Lower lobe of right lung (tissue), 2 donors: ENCODE measurements around the gene PSD2. TPM values are rescaled to one million over a fixed set of nuclear protein-coding genes. Genes with fewer than 3 reads are reported as not detected.

Experiments used
- ATAC-seq, 2 donors: fragments of 200-7000 bp; cut with Tn5 transposase; one replicate each; pipeline ENCODE4 v1.9.1; 2020 to 2022; ENCODE audit warnings: mild to moderate bottlenecking in 2 of 2, moderate library complexity in 2 of 2
- DNase-seq: peaks from one replicate; pipeline ENCODE4 v3.0.0-alpha.2; 2020
- H3K27ac ChIP-seq: fragments of 200-600 bp; one replicate; pipeline ENCODE4 v1.8.0; 2022
- H3K27me3 ChIP-seq: fragments of 200-600 bp; one replicate; pipeline ENCODE4 v1.8.0; 2022; ENCODE audit warnings: low read depth
- H3K36me3 ChIP-seq: fragments of 200-600 bp; one replicate; pipeline ENCODE4 v1.8.0; 2022; ENCODE audit warnings: mild to moderate bottlenecking
- H3K4me1 ChIP-seq: fragments of 200-600 bp; one replicate; pipeline ENCODE4 v1.8.0; 2022
- H3K4me3 ChIP-seq: fragments of 200-600 bp; one replicate; pipeline ENCODE4 v1.8.0; 2022; ENCODE audit warnings: mild to moderate bottlenecking
- H3K9me3 ChIP-seq: fragments of 200-600 bp; one replicate; pipeline ENCODE4 v1.8.0; 2022
- intact Hi-C: fragments of 100-400 bp; cut with DNase I; formaldehyde crosslinking; loops from one replicate; pipeline ENCODE4 v1.11.0; 2022
- total RNA-seq: library from RNA; stranded (reverse); fragmentation: NEBNext Ultra II Directional; extraction: Animal tissue kit (Norgen Biotek cat#: 25700); gene quantifications from one replicate; pipeline ENCODE4 v1.2.1, GENCODE V29; 2021
- TF ChIP-seq, protein P1 (sequence below): fragments of 200-600 bp; IDR thresholded peaks from one replicate; pipeline ENCODE4 v1.8.0; 2022; ENCODE audit warnings: antibody characterized with exemption, mild to moderate bottlenecking
- donor health status: DM: no; HTN: yes; CAD: no; lungs with severe emphysema.

The PSD2 gene
- total RNA-seq, 1 donor from 2014 or later: not detected

DNA sequence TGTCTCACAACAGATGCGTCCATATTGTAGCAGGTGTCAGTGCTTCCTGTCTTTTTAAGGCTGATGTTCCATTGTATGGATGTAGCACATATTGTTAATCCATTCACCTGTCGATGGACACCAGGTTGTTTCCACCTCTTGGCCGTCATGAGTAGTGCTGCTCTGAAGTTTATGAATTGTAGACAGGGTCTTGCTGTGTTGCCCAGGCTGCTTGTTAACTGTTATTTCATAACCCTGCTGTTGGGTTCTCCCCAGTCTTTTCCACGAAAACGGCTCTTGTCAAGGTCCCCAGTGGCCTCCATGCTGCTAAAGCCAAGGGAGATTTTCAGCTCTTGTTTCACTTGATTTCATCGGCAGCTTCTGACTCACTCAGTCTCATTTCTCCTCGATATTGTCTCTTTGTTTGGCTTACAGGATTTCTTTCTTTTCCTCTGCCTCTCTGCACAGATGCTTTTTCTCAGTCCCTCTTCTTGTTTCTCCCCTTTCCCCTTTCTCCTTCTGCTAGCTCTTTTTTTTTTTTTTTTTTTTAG lies 12.1 kb upstream of the PSD2 start:
- no peaks in the 10 kb centered on the region for H3K27me3 ChIP-seq
- no peaks in the 10 kb centered on the region for H3K36me3 ChIP-seq
- TF ChIP-seq, protein P1, sequence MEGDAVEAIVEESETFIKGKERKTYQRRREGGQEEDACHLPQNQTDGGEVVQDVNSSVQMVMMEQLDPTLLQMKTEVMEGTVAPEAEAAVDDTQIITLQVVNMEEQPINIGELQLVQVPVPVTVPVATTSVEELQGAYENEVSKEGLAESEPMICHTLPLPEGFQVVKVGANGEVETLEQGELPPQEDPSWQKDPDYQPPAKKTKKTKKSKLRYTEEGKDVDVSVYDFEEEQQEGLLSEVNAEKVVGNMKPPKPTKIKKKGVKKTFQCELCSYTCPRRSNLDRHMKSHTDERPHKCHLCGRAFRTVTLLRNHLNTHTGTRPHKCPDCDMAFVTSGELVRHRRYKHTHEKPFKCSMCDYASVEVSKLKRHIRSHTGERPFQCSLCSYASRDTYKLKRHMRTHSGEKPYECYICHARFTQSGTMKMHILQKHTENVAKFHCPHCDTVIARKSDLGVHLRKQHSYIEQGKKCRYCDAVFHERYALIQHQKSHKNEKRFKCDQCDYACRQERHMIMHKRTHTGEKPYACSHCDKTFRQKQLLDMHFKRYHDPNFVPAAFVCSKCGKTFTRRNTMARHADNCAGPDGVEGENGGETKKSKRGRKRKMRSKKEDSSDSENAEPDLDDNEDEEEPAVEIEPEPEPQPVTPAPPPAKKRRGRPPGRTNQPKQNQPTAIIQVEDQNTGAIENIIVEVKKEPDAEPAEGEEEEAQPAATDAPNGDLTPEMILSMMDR: no peak
- ATAC-seq: no peak
- H3K9me3 ChIP-seq: no peaks in the 10 kb centered on the region
- DNase-seq: no peak
- H3K4me3 ChIP-seq: no peak overlapping the region
- intact Hi-C loops: no loop called here
- H3K27ac ChIP-seq: no peak overlapping the region
- H3K4me1 ChIP-seq: peaks cover 5% of the 10 kb centered on the region

DNA sequence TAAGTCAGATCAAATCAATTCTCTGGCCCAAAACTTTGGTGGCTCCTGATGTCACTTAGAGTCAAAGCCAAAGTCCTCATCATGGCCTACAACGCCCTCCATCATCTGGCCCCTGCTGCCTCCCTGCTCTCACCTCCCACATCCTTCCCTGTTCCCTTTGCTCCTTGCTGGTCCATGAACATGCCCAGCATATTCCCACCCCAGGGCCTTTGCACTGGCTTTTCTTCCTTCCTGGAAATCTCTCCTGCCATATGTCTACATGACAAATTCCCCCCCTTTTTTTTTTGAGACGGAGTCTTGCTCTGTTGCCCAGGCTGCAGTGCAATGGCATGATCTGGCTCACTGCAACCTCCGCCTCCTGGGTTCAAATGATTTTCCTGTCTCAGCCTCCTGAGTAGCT lies 11.1 kb upstream of the PSD2 start:
- ATAC-seq: no peak
- no peaks in the 10 kb centered on the region for H3K27me3 ChIP-seq
- no peak overlapping the region for H3K4me3 ChIP-seq
- H3K9me3 ChIP-seq: no peaks in the 10 kb centered on the region
- H3K36me3 ChIP-seq: no peaks in the 10 kb centered on the region
- DNase-seq: no peak
- TF ChIP-seq, protein P1: no peak
- intact Hi-C loops: no loop called here
- peaks cover 5% of the 10 kb centered on the region for H3K4me1 ChIP-seq
- no peak overlapping the region for H3K27ac ChIP-seq

DNA sequence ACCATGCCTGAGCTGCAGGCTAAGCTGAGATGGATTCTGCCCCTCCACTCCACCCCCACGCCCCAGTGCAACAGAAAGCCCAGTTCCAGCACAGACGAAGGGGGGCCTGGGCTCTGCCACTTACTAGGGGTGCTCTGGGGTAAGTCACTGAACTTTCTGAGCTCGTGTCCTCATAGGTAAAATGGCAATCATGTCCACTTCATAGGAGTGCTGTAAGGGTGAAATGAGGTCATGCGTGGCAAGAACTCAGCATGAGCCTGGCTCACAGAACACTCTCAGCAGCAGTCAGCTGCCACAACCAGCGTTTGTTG lies 8.4 kb upstream of the PSD2 start:
- Histone ChIP-seq H3K4me3 (peak overlapping the region; percentile 68), H3K36me3 (no peaks in the 10 kb centered on the region), H3K27me3 (no peaks in the 10 kb centered on the region), H3K4me1 (peaks cover 5% of the 10 kb centered on the region), H3K9me3 (no peaks in the 10 kb centered on the region), H3K27ac (no peak overlapping the region)
- ATAC-seq: peak in 1 of 2 donors; percentile 2
- TF ChIP-seq, protein P1: no peak
- intact Hi-C loops: loop anchor here (5.0 kb wide), 1 partner anchor 60 kb away; no protein-coding TSS in a partner anchor
- no peak for DNase-seq

DNA sequence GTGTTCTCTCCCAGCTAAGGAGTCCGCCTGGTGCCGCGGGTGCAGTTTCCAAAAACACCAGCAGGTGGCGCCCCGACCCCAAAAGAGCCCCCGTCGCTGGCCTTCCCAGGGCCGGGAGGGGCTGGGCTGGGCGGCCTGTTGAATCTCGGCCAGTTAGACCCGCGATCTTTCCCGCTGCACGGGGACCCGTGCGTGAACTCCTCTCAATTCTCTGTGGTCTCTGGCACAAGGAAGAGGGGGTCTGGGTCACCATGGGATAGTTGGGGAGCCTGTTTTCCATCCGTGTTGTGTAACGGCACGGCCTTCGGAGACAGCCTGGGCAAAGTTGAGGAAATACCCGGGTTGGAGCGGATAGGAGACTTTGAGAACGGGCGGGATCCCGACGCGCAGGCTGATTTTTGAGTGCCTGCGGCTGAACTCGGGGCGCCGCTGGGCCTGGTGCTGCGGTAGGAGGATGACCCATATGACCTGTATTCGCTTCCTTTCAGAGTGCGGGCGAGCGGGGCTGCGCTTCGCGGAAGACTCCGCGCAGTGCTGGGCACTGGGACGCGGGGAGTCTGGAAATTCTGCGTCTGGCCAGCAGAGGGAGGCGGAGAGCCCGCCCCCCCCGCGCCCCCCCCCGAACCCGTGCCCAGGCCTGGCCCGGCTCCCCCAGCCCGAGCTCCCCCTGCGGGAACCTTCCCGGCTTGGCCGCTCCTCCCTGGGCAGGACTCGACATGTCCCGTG lies 7.9 kb upstream of the PSD2 start:
- H3K27me3 ChIP-seq: no peaks in the 10 kb centered on the region
- peaks cover 5% of the 10 kb centered on the region for H3K4me1 ChIP-seq
- H3K4me3 ChIP-seq: peak overlapping the region; percentile 68
- no peaks in the 10 kb centered on the region for H3K9me3 ChIP-seq
- DNase-seq: peak; percentile 85
- H3K27ac ChIP-seq: peak overlapping the region; percentile 18
- intact Hi-C loops: loop anchor here (5.0 kb wide), 1 partner anchor 60 kb away; no protein-coding TSS in a partner anchor
- ATAC-seq: peak; percentile 94 to 95
- no peaks in the 10 kb centered on the region for H3K36me3 ChIP-seq
- TF ChIP-seq, protein P1: peak; percentile 92

DNA sequence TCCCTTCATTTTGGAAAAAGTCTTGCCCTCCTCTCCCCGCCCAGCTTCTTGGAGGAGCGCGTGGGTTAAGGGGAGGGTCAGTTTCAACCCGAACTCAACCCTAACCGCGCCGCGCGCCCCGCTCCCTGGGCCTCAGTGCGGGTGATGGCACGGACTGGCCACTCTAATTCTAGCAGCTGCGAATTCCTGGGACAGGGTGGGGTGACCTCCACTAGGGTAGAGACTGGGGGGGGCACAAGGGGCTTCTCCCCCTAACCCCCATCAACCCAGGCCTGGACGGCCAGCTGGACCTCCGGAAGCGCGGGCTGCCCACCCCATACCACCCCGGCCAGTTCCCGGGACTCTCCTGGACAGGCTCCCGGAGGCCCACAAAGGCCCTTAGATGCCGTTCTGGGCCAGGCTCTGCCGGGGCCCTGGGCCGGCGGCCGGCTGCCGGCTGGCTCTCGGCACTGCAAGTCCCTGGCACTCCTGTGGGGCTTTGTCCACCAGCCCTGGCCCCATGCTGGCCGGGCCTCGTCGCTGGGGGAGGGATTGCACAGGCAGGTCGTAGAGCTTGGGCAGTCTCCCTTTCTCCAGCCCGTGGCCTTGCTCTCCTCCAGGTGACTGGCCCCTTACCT lies 7.2 kb upstream of the PSD2 start:
- Histone ChIP-seq H3K4me3 (peak overlapping the region; percentile 68), H3K27me3 (no peaks in the 10 kb centered on the region), H3K9me3 (no peaks in the 10 kb centered on the region), H3K36me3 (no peaks in the 10 kb centered on the region), H3K27ac (peak overlapping the region; percentile 1), H3K4me1 (peaks cover 5% of the 10 kb centered on the region)
- intact Hi-C loops: loop anchor here (5.0 kb wide), 1 partner anchor 59 kb away; no protein-coding TSS in a partner anchor
- TF ChIP-seq, protein P1: no peak
- peak; percentile 23 to 24 for ATAC-seq
- peak; percentile 55 for DNase-seq
